CD1c-positive myeloid dendritic cell (primary cell): ENCODE results near the gene PCDH1.
"Not testable (repeated sequence)": the region's sequence is repeated elsewhere in the genome, so short reads cannot be mapped to it uniquely, and the experiment has no call there.

ENCODE experiments used
- DNase-seq: peaks from one replicate; pipeline ENCODE4 v3.0.0-alpha.2; 2016; ENCODE audit errors: extremely low spot score

Gene PCDH1

GRCh38 chr5:141878186-141878710 is at the start of gene PCDH1:
Gene PCDH1 (minus strand): TSS chr5:141878410. CDS start chr5:141878262, 148 bp downstream.
- DNase-seq = no peak

DNA sequence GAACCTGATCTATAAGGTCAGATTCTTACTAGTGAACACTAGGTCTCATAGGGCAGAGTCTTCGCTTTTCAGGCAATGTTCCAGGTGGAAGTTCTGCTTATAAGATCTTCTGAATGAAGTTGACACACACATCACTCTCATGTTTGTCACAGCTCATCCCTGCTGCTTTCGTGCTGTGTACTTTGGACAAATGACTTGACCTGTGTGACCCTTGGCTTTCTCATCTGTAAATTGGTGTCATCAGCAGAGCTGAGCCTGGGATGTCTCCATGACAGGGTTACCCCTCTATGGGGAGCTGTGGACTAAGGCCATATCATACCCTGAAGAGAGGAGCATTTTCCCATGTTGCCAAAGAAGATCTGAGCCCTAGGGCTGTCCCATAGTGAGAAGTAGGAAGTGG is 48.2 kb upstream of the PCDH1 start:
- DNase-seq = no peak

- peak; percentile 97 for DNase-seq
Measured at GRCh38 chr5:141923448-141924313, 45.5 kb upstream of the PCDH1 start, which contains the start of gene DELE1. Gene DELE1 (plus strand): TSS chr5:141923871. CDS start chr5:141923942, 71 bp downstream.

- DNase-seq = not testable (repeated sequence)
Measured at GRCh38 chr5:141922827-141923447, 44.7 kb upstream of the PCDH1 start.

GRCh38 chr5:141920771-141921170 is 42.6 kb upstream of the PCDH1 start:
- no peak for DNase-seq

- DNase-seq = peak; percentile 73
Measured at GRCh38 chr5:141919218-141920119, 41.3 kb upstream of the PCDH1 start.

DNA sequence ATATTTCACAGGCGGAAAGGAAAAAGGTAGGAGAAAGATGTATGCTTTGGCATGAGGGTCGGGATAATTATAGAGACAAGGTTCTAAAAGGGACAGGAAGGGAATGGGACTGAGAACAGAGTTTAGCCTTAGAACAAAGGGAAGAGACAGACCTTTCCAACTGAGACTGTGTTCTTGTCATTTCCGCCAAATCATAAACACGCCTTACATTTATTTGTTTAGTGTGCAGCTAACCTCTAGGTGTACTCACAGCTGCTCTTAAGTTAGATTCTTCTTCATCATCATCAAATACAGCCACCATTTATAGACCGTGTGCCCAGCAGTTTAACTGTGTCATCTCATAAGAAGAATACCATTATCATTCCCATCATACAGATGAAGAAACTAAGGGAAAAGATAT is 39.5 kb upstream of the PCDH1 start:
- DNase-seq = no peak

DNA sequence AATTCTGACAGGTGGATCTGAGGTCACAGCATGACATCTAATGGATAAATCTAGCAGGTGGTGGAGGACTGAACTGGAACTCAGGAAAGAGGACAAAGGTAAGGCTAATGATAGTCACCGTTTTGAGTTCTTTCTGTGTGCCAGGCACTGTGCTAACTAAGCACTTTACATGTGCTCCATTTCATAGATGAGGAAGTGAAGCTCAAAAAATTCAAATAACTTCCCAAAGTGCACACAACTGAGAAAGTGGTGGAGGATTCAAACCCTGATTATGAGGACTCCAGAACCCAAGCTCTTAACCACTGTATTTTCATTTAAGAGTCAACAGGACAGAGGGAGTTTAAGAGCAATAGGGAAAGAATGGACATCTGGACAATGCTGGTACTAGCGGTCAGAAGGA is 38.3 kb upstream of the PCDH1 start:
- peak; percentile 30 for DNase-seq

GRCh38 chr5:141915881-141916336 is 37.7 kb upstream of the PCDH1 start:
- DNase-seq = no peak

DNA sequence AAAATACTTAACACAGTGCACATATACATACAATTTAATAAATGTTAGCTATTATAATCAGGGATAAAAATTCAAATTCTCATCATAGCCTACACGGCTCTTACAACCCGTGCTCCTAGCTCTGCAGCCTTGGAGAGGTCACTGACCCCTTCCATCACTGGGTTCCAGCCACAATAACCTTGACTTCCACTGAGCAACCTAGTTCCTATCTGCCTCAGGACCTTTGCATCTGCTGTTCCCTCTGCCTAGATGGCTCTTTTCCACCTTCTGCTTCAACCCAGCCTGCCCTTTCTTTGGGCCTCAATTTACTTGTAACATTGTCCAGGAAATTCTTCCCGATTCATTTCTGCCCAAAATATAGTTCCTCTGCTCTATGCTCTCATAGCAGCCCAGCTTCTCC is 36.6 kb upstream of the PCDH1 start:
- no peak for DNase-seq

DNA sequence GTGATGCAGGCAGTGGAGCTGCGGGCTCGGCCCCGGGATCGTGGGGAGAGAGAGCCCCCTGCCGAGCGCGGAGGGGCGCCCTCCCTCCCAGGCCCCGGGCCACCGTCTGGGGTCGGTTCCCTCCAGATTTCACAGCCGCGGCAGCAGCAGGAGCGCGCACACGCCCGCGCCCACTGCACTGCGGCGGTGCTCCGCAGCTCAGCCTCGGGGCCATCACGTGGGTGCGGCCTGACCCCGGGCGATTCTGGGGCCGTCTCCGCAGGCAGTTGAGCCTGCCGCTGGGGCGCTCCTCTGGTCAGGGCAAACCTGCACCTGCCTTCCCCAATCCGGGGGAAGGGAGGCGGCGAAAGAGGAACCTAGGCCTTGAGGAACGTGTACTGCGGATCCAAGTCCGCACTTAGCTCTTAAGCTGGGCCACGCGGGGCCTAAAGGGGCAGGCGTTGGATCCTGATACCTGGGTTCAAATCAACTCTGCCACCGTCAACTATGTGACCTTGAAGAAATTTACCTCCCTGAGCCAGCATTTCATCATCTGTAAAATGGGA is 36.1 kb upstream of the PCDH1 start:
- DNase-seq = peak; percentile 75

DNA sequence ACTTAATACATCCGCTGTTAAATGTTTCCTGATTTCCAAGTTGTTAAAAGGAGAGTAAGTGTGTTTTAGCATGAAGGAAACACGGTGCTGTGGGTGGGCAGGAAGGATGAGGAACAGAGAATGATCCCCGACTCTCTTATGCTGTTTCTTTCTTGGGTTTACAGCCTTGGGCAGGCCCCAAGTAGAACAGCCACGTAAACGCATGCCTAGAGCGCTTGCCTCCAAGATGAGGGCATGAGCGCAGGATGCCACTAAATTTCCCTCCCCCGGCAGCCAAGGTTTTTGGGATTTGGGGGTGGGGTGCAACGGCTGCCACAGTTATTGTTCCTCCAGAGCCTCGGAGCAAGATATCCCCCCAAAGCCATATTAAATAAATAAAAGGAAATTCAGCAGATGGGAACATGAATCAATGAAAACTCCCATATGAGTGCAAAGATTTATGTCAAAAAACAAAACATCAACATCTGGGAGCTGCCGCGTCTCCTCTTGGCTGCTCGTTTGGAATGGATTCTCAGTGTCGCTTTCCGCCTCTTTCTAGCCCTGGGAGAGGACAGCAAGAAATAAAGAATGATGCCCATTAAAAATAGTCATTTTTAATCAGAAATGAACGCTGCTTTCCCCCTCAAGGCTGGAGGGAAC is 35.5 kb upstream of the PCDH1 start:
- peak; percentile 33 for DNase-seq

DNA sequence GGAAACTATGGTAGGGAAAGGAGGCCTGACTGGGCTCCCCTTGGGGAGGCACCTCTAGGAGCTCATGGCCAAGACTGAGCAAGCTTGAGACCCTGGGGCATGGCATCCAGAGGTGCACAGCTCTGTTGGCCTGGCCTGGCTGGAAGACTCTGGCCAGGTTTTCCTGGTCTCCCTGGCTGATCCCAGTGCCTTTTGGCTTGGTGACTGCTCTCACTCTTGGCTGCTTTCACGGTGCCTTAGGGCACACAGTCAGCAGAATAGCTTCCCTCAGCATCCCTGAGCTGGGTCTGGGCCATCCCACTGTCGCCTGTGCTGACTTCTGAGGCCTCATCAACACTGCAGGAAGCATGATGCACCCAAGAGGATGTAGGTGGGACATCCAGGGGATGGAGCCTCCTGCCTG is 32.1 kb upstream of the PCDH1 start:
- no peak for DNase-seq

GRCh38 chr5:141909212-141909611 is 31.0 kb upstream of the PCDH1 start:
- DNase-seq = no peak

- no peak for DNase-seq
Measured at GRCh38 chr5:141908796-141909195, 30.6 kb upstream of the PCDH1 start.

- no peak for DNase-seq
Measured at GRCh38 chr5:141906972-141907371, 28.8 kb upstream of the PCDH1 start.

DNA sequence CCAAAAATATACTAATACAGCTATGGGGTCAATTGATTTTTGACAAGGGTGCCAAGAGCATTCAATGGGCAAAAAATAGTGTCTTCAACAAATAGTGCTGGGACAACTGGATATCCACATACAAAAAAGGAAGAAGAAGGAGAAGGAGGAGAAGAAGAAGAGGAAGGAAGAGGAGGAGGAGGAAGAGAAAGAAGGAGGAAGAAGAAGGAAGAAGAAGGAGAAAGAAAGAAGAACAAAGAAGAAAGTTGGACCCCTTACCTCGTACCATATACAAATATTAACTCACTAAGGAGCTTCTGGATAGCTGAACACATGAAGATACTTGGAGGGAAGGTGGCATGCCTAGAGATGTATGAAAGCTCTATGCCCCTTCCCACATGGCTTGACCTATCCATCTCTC is 28.3 kb upstream of the PCDH1 start:
- DNase-seq = no peak

- DNase-seq = no peak
Measured at GRCh38 chr5:141904551-141904950, 26.3 kb upstream of the PCDH1 start.

GRCh38 chr5:141903261-141903660 is 25.1 kb upstream of the PCDH1 start:
- DNase-seq = peak; percentile 63

- no peak for DNase-seq
Measured at GRCh38 chr5:141902015-141902814, 24.0 kb upstream of the PCDH1 start.
